H9 (cell line): Measurements from ENCODE around the gene KIF5A. TPM values are rescaled to one million over a fixed set of nuclear protein-coding genes. Genes with fewer than 3 reads are reported as not detected.

Source experiments
- DNase-seq: peaks from one replicate; pipeline ENCODE4 v3.0.0-alpha.2; 2017
- H2AFZ ChIP-seq: one replicate; pipeline ENCODE4 v1.6.1; 2013; ENCODE audit warnings: mild to moderate bottlenecking, low read length, control low read depth, moderate library complexity
- H2AK5ac ChIP-seq: 2 replicates; pipeline ENCODE4 v1.6.1; 2013; ENCODE audit warnings: low read length, control low read depth, mixed read lengths; ENCODE audit not compliant: insufficient read length
- H2BK120ac ChIP-seq: one replicate; pipeline ENCODE4 v1.6.1; 2013; ENCODE audit warnings: low read depth, mild to moderate bottlenecking, low read length, control low read depth, inconsistent platforms; ENCODE audit not compliant: poor library complexity, severe bottlenecking
- H2BK12ac ChIP-seq: 2 replicates; pipeline ENCODE4 v1.6.1; 2013; ENCODE audit warnings: low read length, control low read depth, mixed read lengths, low read depth; ENCODE audit not compliant: insufficient read length
- H2BK15ac ChIP-seq: 2 replicates; pipeline ENCODE4 v1.6.1; 2013; ENCODE audit warnings: low read depth, low read length, control low read depth
- H2BK20ac ChIP-seq: one replicate; pipeline ENCODE4 v1.6.1; 2013; ENCODE audit warnings: low read depth, mild to moderate bottlenecking, low read length, control low read depth, inconsistent platforms; ENCODE audit not compliant: poor library complexity, severe bottlenecking
- H2BK5ac ChIP-seq: 2 replicates; pipeline ENCODE4 v1.6.1; 2013; ENCODE audit warnings: low read length, control low read depth, mixed read lengths; ENCODE audit not compliant: insufficient read length
- H3K14ac ChIP-seq: 2 replicates; pipeline ENCODE4 v1.6.1; 2013; ENCODE audit warnings: low read length, control low read depth; ENCODE audit not compliant: insufficient read depth
- H3K18ac ChIP-seq: 2 replicates; pipeline ENCODE4 v1.6.1; 2013; ENCODE audit warnings: low read depth, mild to moderate bottlenecking, mixed read lengths, low read length, control low read depth; ENCODE audit not compliant: insufficient read length
- H3K23ac ChIP-seq: 2 replicates; pipeline ENCODE4 v1.6.1; 2013; ENCODE audit warnings: low read length, control low read depth, mixed read lengths, low read depth; ENCODE audit not compliant: insufficient read length
- H3K23me2 ChIP-seq: 2 replicates; pipeline ENCODE4 v1.6.1; 2013; ENCODE audit warnings: low read depth, mild to moderate bottlenecking, mixed read lengths, low read length, control low read depth; ENCODE audit not compliant: insufficient read length, poor library complexity, severe bottlenecking
- H3K27ac ChIP-seq: 2 replicates; pipeline ENCODE4 v1.5.1; 2013; ENCODE audit warnings: low read length, control low read depth, mixed read lengths, low read depth; ENCODE audit not compliant: insufficient read length
- H3K27me3 ChIP-seq: 2 replicates; pipeline ENCODE4 v1.6.1; 2013; ENCODE audit warnings: low read length, control low read depth, inconsistent platforms; ENCODE audit not compliant: insufficient read depth
- H3K4ac ChIP-seq: 2 replicates; pipeline ENCODE4 v1.6.1; 2013; ENCODE audit warnings: low read depth, mild to moderate bottlenecking, control low read depth, inconsistent platforms, low read length, moderate library complexity
- H3K4me1 ChIP-seq: 2 replicates; pipeline ENCODE4 v1.6.1; 2013; ENCODE audit warnings: low read length, control low read depth, inconsistent platforms; ENCODE audit not compliant: insufficient read depth
- H3K4me2 ChIP-seq: 2 replicates; pipeline ENCODE4 v1.6.1; 2013; ENCODE audit warnings: low read length, control low read depth, mixed read lengths; ENCODE audit not compliant: insufficient read length, insufficient read depth
- H3K56ac ChIP-seq: 2 replicates; pipeline ENCODE4 v1.6.1; 2013; ENCODE audit warnings: low read depth, mild to moderate bottlenecking, mixed read lengths, low read length, control low read depth; ENCODE audit not compliant: insufficient read length
- H3K79me1 ChIP-seq: 2 replicates; pipeline ENCODE4 v1.6.1; 2013; ENCODE audit warnings: low read depth, mild to moderate bottlenecking, moderate library complexity, low read length, control low read depth, inconsistent platforms; ENCODE audit not compliant: insufficient read depth, poor library complexity, severe bottlenecking
- H3K79me2 ChIP-seq: 2 replicates; pipeline ENCODE4 v1.6.1; 2013; ENCODE audit warnings: low read length, control low read depth, inconsistent platforms; ENCODE audit not compliant: insufficient read depth
- H3K9ac ChIP-seq: 2 replicates; pipeline ENCODE4 v1.6.1; 2013; ENCODE audit warnings: low read length, control low read depth, mixed read lengths; ENCODE audit not compliant: insufficient read length; ENCODE audit errors: extremely low read depth
- H3K9me3 ChIP-seq: one replicate; pipeline ENCODE4 v1.6.1; 2013; ENCODE audit warnings: low read depth, low read length, inconsistent platforms; ENCODE audit not compliant: control insufficient read depth
- H3T11ph ChIP-seq: one replicate; pipeline ENCODE4 v1.6.1; 2013; ENCODE audit warnings: mild to moderate bottlenecking, low read length, control low read depth, inconsistent platforms
- H4K20me1 ChIP-seq: one replicate; pipeline ENCODE4 v1.6.1; 2013; ENCODE audit not compliant: control insufficient read depth, insufficient read length, insufficient read depth
- H4K5ac ChIP-seq: 2 replicates; pipeline ENCODE4 v1.6.1; 2013; ENCODE audit warnings: low read depth, mild to moderate bottlenecking, mixed read lengths, low read length, control low read depth; ENCODE audit not compliant: insufficient read length
- H4K8ac ChIP-seq: replicated peaks from 2 replicates; pipeline ENCODE4 v1.6.1; 2013; ENCODE audit warnings: low read length, control low read depth, mixed read lengths, low read depth; ENCODE audit not compliant: insufficient read length
- H4K91ac ChIP-seq: 2 replicates; pipeline ENCODE4 v1.6.1; 2013; ENCODE audit warnings: low read depth, mild to moderate bottlenecking, moderate library complexity, mixed read lengths, low read length, control low read depth; ENCODE audit not compliant: insufficient read length
- H3K27ac Mint-ChIP-seq, 3 experiments: 2 replicates in 2 of 3; 3 replicates in 1 of 3; pipeline ENCODE4 v1.8.0; 2020 to 2021; ENCODE audit warnings: mixed read lengths in 3 of 3, mild to moderate bottlenecking in 1 of 3, moderate library complexity in 1 of 3
- H3K27me3 Mint-ChIP-seq: 2 replicates; pipeline ENCODE4 v1.8.0; 2021; ENCODE audit warnings: low read depth, mild to moderate bottlenecking, moderate library complexity, mixed read lengths
- H3K36me3 Mint-ChIP-seq, 3 experiments: 2 replicates in 2 of 3; 3 replicates in 1 of 3; pipeline ENCODE4 v1.8.0; 2020 to 2021; ENCODE audit warnings: low read depth in 3 of 3, mixed read lengths in 3 of 3; ENCODE audit not compliant: insufficient read depth in 1 of 3
- H3K4me1 Mint-ChIP-seq, 2 experiments: 2 replicates each; pipeline ENCODE4 v1.8.0; 2020; ENCODE audit warnings: mixed read lengths in 2 of 2
- H3K4me3 Mint-ChIP-seq, 2 experiments: 2 replicates in 1 of 2; 3 replicates in 1 of 2; pipeline ENCODE4 v1.8.0; 2020 to 2021; ENCODE audit warnings: mild to moderate bottlenecking in 2 of 2, mixed read lengths in 2 of 2, moderate library complexity in 1 of 2
- H3K9me3 Mint-ChIP-seq, 2 experiments: 2 replicates in 1 of 2; 3 replicates in 1 of 2; pipeline ENCODE4 v1.8.0; 2020; ENCODE audit warnings: mild to moderate bottlenecking in 2 of 2, mixed read lengths in 2 of 2, moderate library complexity in 1 of 2
- WGBS: extraction: QIAGEN DNeasy Blood & Tissue Kit; methylation state at CpG from one replicate; pipeline ENCODE4 v1.1.7; 2013; ENCODE audit warnings: missing lambda C conversion rate, low lambda C conversion rate, mixed read lengths; ENCODE audit not compliant: insufficient read length; ENCODE audit errors: extremely low coverage; 5-methylcytosine and 5-hydroxymethylcytosine counted together
- total RNA-seq: library from RNA; stranded (reverse); gene quantifications from 2 replicates; pipeline ENCODE4 v1.2.1, GENCODE V29; 2021
- TF ChIP-seq, protein P1 (sequence below): fragments of 200-600 bp; sonication (generic); conservative IDR thresholded peaks from 3 replicates; pipeline ENCODE4 v1.8.0; 2021; ENCODE audit warnings: antibody characterized with exemption, mild to moderate bottlenecking

The KIF5A gene
- total RNA-seq, 1 experiment from 2014 or later, result 18.5 TPM

DNA sequence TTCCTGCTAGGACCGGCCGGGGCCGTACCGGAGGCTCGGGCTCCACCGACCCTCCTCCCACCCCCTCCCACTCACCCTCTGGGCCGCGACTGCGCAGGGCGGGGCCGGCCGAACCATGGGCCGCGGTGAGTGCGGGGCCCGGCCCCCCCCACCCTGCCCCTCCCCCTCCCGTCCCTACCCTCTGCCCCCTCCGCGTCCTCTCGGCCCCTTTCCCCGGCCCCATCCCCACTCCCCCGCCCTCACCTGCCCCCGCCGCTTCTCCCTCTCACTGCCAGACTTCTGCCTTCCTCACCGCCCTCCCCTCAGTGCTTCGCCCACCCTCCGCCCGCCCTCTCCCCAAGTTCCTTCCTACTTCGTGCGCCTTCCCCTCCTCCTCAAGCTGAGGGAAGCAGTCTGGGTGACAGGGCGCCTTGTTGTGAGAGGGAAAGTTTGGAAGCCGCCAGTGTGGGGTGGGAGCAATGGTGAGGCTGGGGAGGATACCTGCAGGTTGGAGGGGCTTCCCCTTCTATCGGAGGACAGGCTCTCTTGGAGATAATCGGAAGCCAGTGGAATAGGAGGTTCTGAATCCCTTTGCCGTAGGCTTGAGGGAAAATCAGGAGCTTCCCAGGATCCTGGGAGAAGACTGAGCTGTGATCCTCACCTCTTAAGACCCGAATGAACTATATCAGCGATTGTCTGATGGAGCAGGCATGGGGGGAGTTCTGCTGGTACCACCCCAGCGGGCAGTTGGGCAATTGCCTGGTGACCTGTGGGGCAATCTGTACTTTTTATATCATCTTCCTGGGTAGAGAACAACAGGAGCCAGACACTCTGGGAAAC is 26.7 kb upstream of the KIF5A start:
- Histone ChIP-seq H4K20me1 (no peaks in the 10 kb centered on the region), H3K79me2 (no peaks in the 10 kb centered on the region), H2AK5ac (no peak overlapping the region), H3K9ac (peak overlapping the region; percentile 53), H3K27ac (no peak overlapping the region), H3K27me3 (no peaks in the 10 kb centered on the region), H2BK15ac (no peak overlapping the region), H3K18ac (peak overlapping the region; percentile 51), H4K5ac (no peak overlapping the region), H3T11ph (no peak overlapping the region), H3K14ac (peak overlapping the region; percentile 37), H3K23ac (no peak overlapping the region), H3K9me3 (no peaks in the 10 kb centered on the region), H2BK12ac (no peak overlapping the region), H3K4me2 (peak overlapping the region; percentile 97), H3K4me1 (peaks cover 3% of the 10 kb centered on the region; the same call in 1 of the 2 replicates), H2AFZ (no peak overlapping the region), H2BK20ac (no peak overlapping the region), H3K4ac (no peak overlapping the region), H3K79me1 (no peaks in the 10 kb centered on the region), H2BK120ac (no peak overlapping the region), H4K91ac (no peak overlapping the region), H3K56ac (no peak overlapping the region), H2BK5ac (no peak overlapping the region), H4K8ac (no peak overlapping the region), H3K23me2 (peaks cover 22% of the 10 kb centered on the region)
- H3K4me1 Mint-ChIP-seq, result peaks cover 35 to 52% of the 10 kb centered on the region in 2 experiments
- peak overlapping the region; percentile 94 to 97 (median 95); a peak in 5 of 7 replicates for H3K27ac Mint-ChIP-seq
- H3K27me3 Mint-ChIP-seq, result no peaks in the 10 kb centered on the region; the same call in 1 of the 2 replicates
- no peak for DNase-seq
- H3K9me3 Mint-ChIP-seq, result no peaks in the 10 kb centered on the region
- TF ChIP-seq, protein P1, sequence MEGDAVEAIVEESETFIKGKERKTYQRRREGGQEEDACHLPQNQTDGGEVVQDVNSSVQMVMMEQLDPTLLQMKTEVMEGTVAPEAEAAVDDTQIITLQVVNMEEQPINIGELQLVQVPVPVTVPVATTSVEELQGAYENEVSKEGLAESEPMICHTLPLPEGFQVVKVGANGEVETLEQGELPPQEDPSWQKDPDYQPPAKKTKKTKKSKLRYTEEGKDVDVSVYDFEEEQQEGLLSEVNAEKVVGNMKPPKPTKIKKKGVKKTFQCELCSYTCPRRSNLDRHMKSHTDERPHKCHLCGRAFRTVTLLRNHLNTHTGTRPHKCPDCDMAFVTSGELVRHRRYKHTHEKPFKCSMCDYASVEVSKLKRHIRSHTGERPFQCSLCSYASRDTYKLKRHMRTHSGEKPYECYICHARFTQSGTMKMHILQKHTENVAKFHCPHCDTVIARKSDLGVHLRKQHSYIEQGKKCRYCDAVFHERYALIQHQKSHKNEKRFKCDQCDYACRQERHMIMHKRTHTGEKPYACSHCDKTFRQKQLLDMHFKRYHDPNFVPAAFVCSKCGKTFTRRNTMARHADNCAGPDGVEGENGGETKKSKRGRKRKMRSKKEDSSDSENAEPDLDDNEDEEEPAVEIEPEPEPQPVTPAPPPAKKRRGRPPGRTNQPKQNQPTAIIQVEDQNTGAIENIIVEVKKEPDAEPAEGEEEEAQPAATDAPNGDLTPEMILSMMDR, result no peak
- H3K36me3 Mint-ChIP-seq, result peaks cover 16 to 39% (median 39%) of the 10 kb centered on the region in 3 experiments
- peak overlapping the region; percentile 96 for H3K4me3 Mint-ChIP-seq
- WGBS, result no CpG with 5 or more reads among the region's 38 CpGs
